Measurements from ENCODE around the gene ECI2.

The ECI2 gene

GRCh38 chr6:4130357-4130987 lies 4.9 kb downstream of the ECI2 start:
- TF ChIP-seq CTCF (IDR thresholded peaks at IDR 0.05): no peak
- H3K27ac ChIP-seq: no peak overlapping the region
- no peaks in the 10 kb centered on the region for H3K27me3 ChIP-seq
- H3K4me3 ChIP-seq: no peak overlapping the region
- H3K4me1 ChIP-seq: peaks cover 0 to 27% (median 11%) of the 10 kb centered on the region in 4 donors
- no peak for DNase-seq
- no peaks in the 10 kb centered on the region for H3K9me3 ChIP-seq
- H3K36me3 ChIP-seq: peaks cover 45 to 68% (median 65%) of the 10 kb centered on the region in 3 donors
- intact Hi-C loops (cut with DNase I; ENCODE audit: low total_unique reads): loop anchor here (10.0 kb wide), 1 partner anchor 386 kb away; no protein-coding TSS in a partner anchor

GRCh38 chr6:4129446-4129845 lies 5.9 kb downstream of the ECI2 start:
- TF ChIP-seq CTCF (IDR thresholded peaks at IDR 0.05): no peak
- no peak overlapping the region for H3K4me3 ChIP-seq
- no peaks in the 10 kb centered on the region for H3K9me3 ChIP-seq
- H3K27me3 ChIP-seq: no peaks in the 10 kb centered on the region
- DNase-seq: no peak
- intact Hi-C loops (cut with DNase I; ENCODE audit: low total_unique reads): no loop called here
- no peak overlapping the region for H3K27ac ChIP-seq
- H3K36me3 ChIP-seq: peaks cover 48 to 78% (median 75%) of the 10 kb centered on the region in 3 donors
- H3K4me1 ChIP-seq: peaks cover 0 to 27% (median 11%) of the 10 kb centered on the region in 4 donors

- no peak for TF ChIP-seq CTCF (IDR thresholded peaks at IDR 0.05)
- Histone ChIP-seq H3K4me1 (peaks cover 0 to 21% (median 6%) of the 10 kb centered on the region in 4 donors), H3K27ac (no peak overlapping the region), H3K9me3 (no peaks in the 10 kb centered on the region), H3K36me3 (peaks cover 55 to 85% (median 82%) of the 10 kb centered on the region in 3 donors), H3K4me3 (no peak overlapping the region), H3K27me3 (no peaks in the 10 kb centered on the region)
- intact Hi-C loops (cut with DNase I; ENCODE audit: low total_unique reads): no loop called here
- no peak for DNase-seq
These were observed 6.6 kb downstream of the ECI2 start for GRCh38 chr6:4128748-4129147.

GRCh38 chr6:4128072-4128471 lies 7.3 kb downstream of the ECI2 start:
- Histone ChIP-seq H3K27me3 (no peaks in the 10 kb centered on the region), H3K27ac (no peak overlapping the region), H3K4me1 (peaks cover 0 to 15% (median 3%) of the 10 kb centered on the region in 4 donors), H3K9me3 (no peaks in the 10 kb centered on the region), H3K36me3 (peaks cover 62 to 92% (median 88%) of the 10 kb centered on the region in 3 donors), H3K4me3 (no peak overlapping the region)
- DNase-seq: no peak
- intact Hi-C loops (cut with DNase I; ENCODE audit: low total_unique reads): no loop called here
- no peak for TF ChIP-seq CTCF (IDR thresholded peaks at IDR 0.05)

GRCh38 chr6:4125933-4126864 lies 9.2 kb downstream of the ECI2 start:
- TF ChIP-seq CTCF (IDR thresholded peaks at IDR 0.05): peak; percentile 28 to 36
- no peak for DNase-seq
- Histone ChIP-seq H3K4me1 (peaks cover 0 to 10% (median 3%) of the 10 kb centered on the region in 4 donors), H3K4me3 (no peak overlapping the region), H3K27ac (no peak overlapping the region), H3K27me3 (no peaks in the 10 kb centered on the region), H3K9me3 (no peaks in the 10 kb centered on the region), H3K36me3 (peaks cover 69 to 100% (median 91%) of the 10 kb centered on the region in 3 donors)
- intact Hi-C loops (cut with DNase I; ENCODE audit: low total_unique reads): no loop called here

All from tibial artery (tissue), 4 donors.